ENCODE data around the gene GRM5. TPM values are rescaled to one million over a fixed set of nuclear protein-coding genes. Genes with fewer than 3 reads are reported as not detected.

GRM5 gene
- total RNA-seq, 1 experiment from 2014 or later, result not detected

Other genes with a start within 250 kb of the GRM5 start
- gene TYR, start 111.9 kb upstream of the GRM5 start, total RNA-seq (2014; rRNA removed), result not detected in 2 replicates

All from LHCN-M2 (cell line).